Activated naive CD8-positive, alpha-beta T cell treated with anti-CD3 and anti-CD28 coated beads, Interleukin-2, amount 10 ng/mL, durations not matched to agents 7 days and 5 days (primary cell): ENCODE measurements around the gene IGLON5. TPM values are rescaled to one million over a fixed set of nuclear protein-coding genes. Genes with fewer than 3 reads are reported as not detected.
A peak's percentile ranks its signal among the peaks of the same experiment; 100 is the strongest.

Experiments
- ATAC-seq: fragments of 150-1000 bp; cut with Tn5 transposase; one replicate; pipeline ENCODE4 v1.10.0; 2021; ENCODE audit warnings: low read depth, moderate library complexity
- POLR2A ChIA-PET: fragments of 350-600 bp; sonication (Branson Sonifier 250); formaldehyde crosslinking; loops from one replicate; lab custom pipeline; 2021; ENCODE audit warnings: antibody characterized with exemption; lab: Charles Lee
- DNase-seq: peaks from one replicate; pipeline ENCODE4 v3.0.0; 2021
- H3K27ac Mint-ChIP-seq: one replicate; pipeline ENCODE4 v1.8.0; 2022; ENCODE audit warnings: mild to moderate bottlenecking, mixed read lengths
- H3K27me3 Mint-ChIP-seq: one replicate; pipeline ENCODE4 v1.8.0; 2022; ENCODE audit warnings: mild to moderate bottlenecking, moderate library complexity, mixed read lengths
- H3K36me3 Mint-ChIP-seq: one replicate; pipeline ENCODE4 v1.8.0; 2021; ENCODE audit warnings: mild to moderate bottlenecking, mixed read lengths
- H3K4me1 Mint-ChIP-seq: one replicate; pipeline ENCODE4 v1.8.0; 2021; ENCODE audit warnings: mixed read lengths
- H3K4me3 Mint-ChIP-seq: one replicate; pipeline ENCODE4 v1.8.0; 2022; ENCODE audit warnings: mild to moderate bottlenecking, moderate library complexity, mixed read lengths
- H3K9me3 Mint-ChIP-seq: one replicate; pipeline ENCODE4 v1.8.0; 2021; ENCODE audit warnings: mixed read lengths
- total RNA-seq, 2 experiments: library from RNA; stranded (reverse); gene quantifications; one replicate each; pipeline ENCODE4 v1.2.3, GENCODE V29; 2021

IGLON5 gene
- total RNA-seq, 2 experiments from 2014 or later = 0.11 TPM; not detected in 1

GRCh38 chr19:51380379-51380778 lies 68.9 kb downstream of the IGLON5 start:
- H3K27ac Mint-ChIP-seq = peak overlapping the region; percentile 38
- H3K9me3 Mint-ChIP-seq = peaks cover 6% of the 10 kb centered on the region
- POLR2A ChIA-PET = no interaction called here

More at GRCh38 chr19:51380379-51380778, 68.9 kb downstream of the IGLON5 start:
- Mint-ChIP-seq H3K4me1 (peaks cover 24% of the 10 kb centered on the region), H3K36me3 (peaks cover 2% of the 10 kb centered on the region), H3K4me3 (no peak overlapping the region), H3K27me3 (no peaks in the 10 kb centered on the region)
- DNase-seq (no peak), ATAC-seq (no peak)

Other genes with a start within 250 kb of the IGLON5 start
- gene KLK13, start 246.6 kb upstream of the IGLON5 start, total RNA-seq = not detected
- gene KLK14, start 228.8 kb upstream of the IGLON5 start, total RNA-seq = under 1 TPM; 0.72 to 0.91 TPM
- 10 to 100 TPM in 1 of 2 experiments, 1 to 10 TPM in 1; 9.4 to 10.1 TPM for gene CTU1, start 203.2 kb upstream of the IGLON5 start, total RNA-seq
- 1 to 10 TPM; 1.3 to 2.0 TPM for gene SIGLEC9, start 186.7 kb upstream of the IGLON5 start, total RNA-seq
- under 1 TPM; 0.33 to 0.40 TPM for gene SIGLEC7, start 169.3 kb upstream of the IGLON5 start, total RNA-seq
- gene CD33, start 86.6 kb upstream of the IGLON5 start, total RNA-seq = 10 to 100 TPM in 1 of 2 experiments, 1 to 10 TPM in 1; 7.7 to 10.6 TPM
- not detected for gene SIGLECL1, start 60.6 kb upstream of the IGLON5 start, total RNA-seq
- under 1 TPM; 0.62 to 0.94 TPM for gene VSIG10L, start 30.5 kb downstream of the IGLON5 start, total RNA-seq
- gene ETFB, start 54.7 kb downstream of the IGLON5 start, total RNA-seq = 100 to 1,000 TPM; 121 to 124 TPM
- 10 to 100 TPM; 11.6 to 13.4 TPM for gene CLDND2, start 57.4 kb downstream of the IGLON5 start, total RNA-seq
- 100 to 1,000 TPM; 263 TPM for gene NKG7, start 61.0 kb downstream of the IGLON5 start, total RNA-seq
- gene LIM2, start 76.3 kb downstream of the IGLON5 start, total RNA-seq = not detected
- gene C19orf84, start 78.9 kb downstream of the IGLON5 start, total RNA-seq = not detected
- gene SIGLEC10, start 106.0 kb downstream of the IGLON5 start, total RNA-seq = under 1 TPM; 0.91 to 0.96 TPM
- gene SIGLEC8, start 146.8 kb downstream of the IGLON5 start, total RNA-seq = not detected
- gene CEACAM18, start 166.9 kb downstream of the IGLON5 start, total RNA-seq = not detected
- 1 to 10 TPM; 3.7 to 5.3 TPM for gene SIGLEC12, start 190.2 kb downstream of the IGLON5 start, total RNA-seq
- not detected for gene SIGLEC6, start 220.0 kb downstream of the IGLON5 start, total RNA-seq